MCF 10A (cell line): Measurements from ENCODE around the gene DUSP2. TPM values are rescaled to one million over a fixed set of nuclear protein-coding genes. Genes with fewer than 3 reads are reported as not detected.

Experiments
- BruUV-seq: library from RNA; stranded (reverse); fragments of 400-500 nt; replicated peaks from 2 replicates; lab custom pipeline; 2021; lab: Mats Ljungman, UMichigan
- CTCF ChIA-PET: fragments of 300-600 bp; sonication (Branson Sonifier 250); formaldehyde crosslinking; extraction: SDS; loops from one replicate; lab custom pipeline; 2021; ENCODE audit warnings: antibody characterized with exemption, inconsistent platforms; lab: Yijun Ruan, JAX
- POLR2A ChIA-PET: fragments of 300-600, 350-650 bp; sonication (Branson Sonifier 250); formaldehyde crosslinking; extraction: SDS; loops from one replicate; lab custom pipeline; 2020; ENCODE audit warnings: antibody characterized with exemption, inconsistent platforms; lab: Yijun Ruan, JAX
- DNase-seq: peaks from one replicate; pipeline ENCODE4 v3.0.0-alpha.2; 2018; ENCODE audit not compliant: unreplicated experiment
- H3K27ac Mint-ChIP-seq: one replicate; pipeline ENCODE4 v1.8.0; 2022; ENCODE audit warnings: mild to moderate bottlenecking, low read depth, mixed read lengths; ENCODE audit not compliant: unreplicated experiment
- H3K27me3 Mint-ChIP-seq: one replicate; pipeline ENCODE4 v1.8.0; 2022; ENCODE audit warnings: mixed read lengths; ENCODE audit not compliant: insufficient read depth, unreplicated experiment
- H3K36me3 Mint-ChIP-seq: one replicate; pipeline ENCODE4 v1.8.0; 2022; ENCODE audit warnings: mild to moderate bottlenecking, moderate library complexity, mixed read lengths; ENCODE audit not compliant: insufficient read depth, unreplicated experiment
- H3K4me1 Mint-ChIP-seq: one replicate; pipeline ENCODE4 v1.8.0; 2022; ENCODE audit warnings: mixed read lengths; ENCODE audit not compliant: insufficient read depth, unreplicated experiment
- H3K4me3 Mint-ChIP-seq: one replicate; pipeline ENCODE4 v1.8.0; 2022; ENCODE audit warnings: mild to moderate bottlenecking, moderate library complexity, mixed read lengths; ENCODE audit not compliant: unreplicated experiment
- H3K9me3 Mint-ChIP-seq: one replicate; pipeline ENCODE4 v1.8.0; 2022; ENCODE audit warnings: mixed read lengths; ENCODE audit not compliant: unreplicated experiment
- CTCF ChIP-seq: fragments of 200-600 bp; IDR thresholded peaks from one replicate; pipeline ENCODE4 v1.8.0; 2022; ENCODE audit warnings: antibody characterized with exemption, mild to moderate bottlenecking; ENCODE audit not compliant: unreplicated experiment
- intact Hi-C: fragments of 100-400 bp; cut with micrococcal nuclease; formaldehyde crosslinking; loops from 2 replicates; pipeline ENCODE4 v1.14.1; 2022
- total RNA-seq: library from RNA; stranded (reverse); gene quantifications from 2 replicates; pipeline ENCODE4 v1.2.3, GENCODE V29; 2022

DUSP2 gene
- total RNA-seq, 1 experiment from 2014 or later, result 3.3 TPM

GRCh38 chr2:96108151-96108540, 37.1 kb downstream of the DUSP2 start:
- no peaks in the 10 kb centered on the region for H3K36me3 Mint-ChIP-seq
- H3K27ac Mint-ChIP-seq, result no peak overlapping the region
- ChIA-PET CTCF (interaction anchor here (0.6 to 1.9 kb wide), 5 partner anchors 9 to 178 kb away, joined by 3 to 13 read pairs (median 4); no protein-coding TSS in a partner anchor), POLR2A (no interaction called here)
- no peak for TF ChIP-seq CTCF
- H3K4me3 Mint-ChIP-seq, result no peak overlapping the region
- H3K9me3 Mint-ChIP-seq, result peaks cover 11% of the 10 kb centered on the region
- intact Hi-C loops, result no loop called here
- DNase-seq, result no peak
- H3K27me3 Mint-ChIP-seq, result no peaks in the 10 kb centered on the region
- no TSS peak for BruUV-seq
- H3K4me1 Mint-ChIP-seq, result no peaks in the 10 kb centered on the region

DNA sequence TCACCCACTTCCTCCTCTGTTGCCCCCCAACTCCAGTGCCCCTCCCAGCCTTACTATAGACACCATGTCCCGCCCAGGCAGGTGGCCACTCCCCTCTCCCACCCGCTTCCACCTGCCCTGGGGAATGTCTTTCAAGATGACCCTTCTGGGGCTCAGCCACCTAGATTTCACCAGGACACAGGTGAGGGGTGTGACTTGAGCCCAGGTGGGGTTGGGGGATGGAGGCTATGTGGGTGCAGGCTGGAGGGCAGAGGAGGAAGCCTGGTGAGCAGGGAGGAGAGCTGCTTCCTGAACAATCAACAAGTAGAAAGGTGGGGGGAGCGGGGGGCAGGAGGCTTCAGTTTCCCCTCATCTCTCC, 37.6 kb downstream of the DUSP2 start:
- H3K27ac Mint-ChIP-seq, result no peak overlapping the region
- BruUV-seq, result no TSS peak

DNA sequence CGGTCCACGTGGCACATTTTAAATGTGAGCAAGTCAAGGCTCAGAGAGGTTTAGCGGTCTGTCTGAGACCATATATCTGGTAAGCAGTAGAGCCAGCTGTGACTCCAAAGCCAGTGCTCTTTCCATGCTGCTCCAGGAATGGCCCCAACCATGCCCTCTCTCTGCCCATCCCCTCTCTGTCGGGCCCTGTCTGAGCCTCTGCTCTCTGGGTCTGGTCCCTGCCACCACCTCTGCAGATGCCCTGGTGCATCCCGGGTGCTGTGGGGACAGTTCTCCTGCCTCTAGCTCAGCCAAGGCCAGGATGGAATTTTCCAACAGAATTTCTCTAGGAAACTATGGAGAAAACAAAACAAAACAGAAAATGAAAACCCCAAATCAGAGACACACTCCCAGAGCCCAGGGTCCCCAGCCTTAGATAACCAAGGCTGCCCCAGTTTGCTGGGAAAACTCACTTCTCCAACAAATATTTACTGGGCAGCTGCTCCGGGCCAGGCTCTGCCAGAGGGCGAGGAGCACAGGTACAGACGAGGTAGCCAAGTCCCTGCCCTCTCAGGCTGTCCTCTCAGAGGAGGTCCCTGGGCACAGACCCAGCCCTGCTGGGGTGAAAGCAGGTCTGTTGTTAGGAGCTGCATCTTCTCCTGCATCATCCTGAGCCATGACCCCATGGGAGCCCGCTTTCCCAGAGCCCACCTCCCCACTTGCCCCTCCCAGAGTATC, 38.1 kb downstream of the DUSP2 start:
- no peak overlapping the region for H3K27ac Mint-ChIP-seq
- POLR2A ChIA-PET, result no interaction called here
- H3K4me3 Mint-ChIP-seq, result no peak overlapping the region
- intact Hi-C loops, result no loop called here
- no TSS peak for BruUV-seq
- no peak for TF ChIP-seq CTCF
- DNase-seq, result no peak
- CTCF ChIA-PET, result interaction anchor here (1.9 kb wide), 1 partner anchor 10 kb away, joined by 13 read pairs; no protein-coding TSS in a partner anchor
- no peaks in the 10 kb centered on the region for H3K4me1 Mint-ChIP-seq
- H3K9me3 Mint-ChIP-seq, result peaks cover 11% of the 10 kb centered on the region
- H3K27me3 Mint-ChIP-seq, result no peaks in the 10 kb centered on the region
- no peaks in the 10 kb centered on the region for H3K36me3 Mint-ChIP-seq

More for the DNA sequence above, 37.6 kb downstream of the DUSP2 start:
- no peak for DNase-seq
- ChIA-PET POLR2A (no interaction called here), CTCF (interaction anchor here (1.5 to 1.9 kb wide), 2 partner anchors 9 to 66 kb away, joined by 4 to 13 read pairs; no protein-coding TSS in a partner anchor)
- Mint-ChIP-seq H3K4me3 (no peak overlapping the region), H3K4me1 (no peaks in the 10 kb centered on the region), H3K36me3 (no peaks in the 10 kb centered on the region), H3K9me3 (peaks cover 11% of the 10 kb centered on the region), H3K27me3 (no peaks in the 10 kb centered on the region)
- intact Hi-C loops, result no loop called here
- TF ChIP-seq CTCF, result no peak

- no TSS peak for BruUV-seq
Measured at GRCh38 chr2:96105994-96106715, 39.1 kb downstream of the DUSP2 start.

More at GRCh38 chr2:96105994-96106715, 39.1 kb downstream of the DUSP2 start:
- no peaks in the 10 kb centered on the region for H3K4me1 Mint-ChIP-seq
- H3K9me3 Mint-ChIP-seq, result peaks cover 11% of the 10 kb centered on the region
- CTCF ChIA-PET, result interaction anchor here (0.9 to 1.9 kb wide), 2 partner anchors 11 kb away, joined by 8 to 13 read pairs; partner anchors contain the start of gene ADRA2B
- no peak for DNase-seq
- intact Hi-C loops, result no loop called here
- H3K27ac Mint-ChIP-seq, result no peak overlapping the region
- no peaks in the 10 kb centered on the region for H3K36me3 Mint-ChIP-seq
- no peaks in the 10 kb centered on the region for H3K27me3 Mint-ChIP-seq
- H3K4me3 Mint-ChIP-seq, result no peak overlapping the region
- POLR2A ChIA-PET, result interaction anchor here (0.6 kb wide), 1 partner anchor 380 kb away, joined by 3 read pairs; no protein-coding TSS in a partner anchor
- TF ChIP-seq CTCF, result no peak
